ENCODE data around the gene C3AR1. TPM values are rescaled to one million over a fixed set of nuclear protein-coding genes. Genes with fewer than 3 reads are reported as not detected.
A peak's percentile ranks its signal among the peaks of the same experiment; 100 is the strongest.

The C3AR1 gene
- total and polyA plus RNA-seq, 2 of the 13 experiments (the other 11 are each of a cell fraction or from before 2014, with no cell fraction given): not detected

- ATAC-seq (no peak), DNase-seq (ENCODE audit: low spot score) (no peak), FAIRE-seq (no peak)
- intact Hi-C loops (cut with micrococcal nuclease; ENCODE audit: unreplicated experiment) (no loop called here), in situ Hi-C loops (cut with HindIII; ENCODE audit: extremely low pct_ligation_motif_present, low pct_unique_long_range_greater_than_20kb) (no loop called here)
- Histone ChIP-seq H3K9me3 (ENCODE audit: low read length) (no peaks in the 10 kb centered on the region), H2AFZ (ENCODE audit: low read length) (no peak overlapping the region), H3K9ac (ENCODE audit: insufficient read depth, low read depth, low read length) (no peak overlapping the region), H3K36me3 (replicated peaks in 1 of 2; ENCODE audit: control insufficient read depth in 1 of 2, insufficient read depth in 2 of 2, low read length in 2 of 2) (no peaks in the 10 kb centered on the region), H3K27ac (ENCODE audit: extremely low read length, insufficient read depth, low read length) (no peak overlapping the region), H3K4me1 (ENCODE audit: insufficient read depth, low read length) (no peaks in the 10 kb centered on the region), H3K4me3 (replicated peaks in 1 of 3; ENCODE audit: insufficient read depth in 1 of 3, low read depth in 2 of 3, low read length in 3 of 3) (no peak overlapping the region), H4K20me1 (ENCODE audit: insufficient read depth, low read length) (no peaks in the 10 kb centered on the region), H3K79me2 (ENCODE audit: insufficient read depth, low read length) (no peaks in the 10 kb centered on the region), H3K4me2 (ENCODE audit: low read depth, low read length) (no peak overlapping the region), H3K27me3 (ENCODE audit: control insufficient read depth in 1 of 2, insufficient read depth in 2 of 2, low read length in 2 of 2) (no peaks in the 10 kb centered on the region)
- no TSS peak for BruUV-seq (replicated peaks)
- ChIA-PET POLR2A (no interaction called here), CTCF (ENCODE audit: low intra/inter-chr PET ratio, low total read pairs) (no interaction called here)
- TF ChIP-seq MAFK (conservative IDR thresholded peaks at IDR 0.05 in 1 of 2, IDR thresholded peaks at IDR 0.05 in 1 of 2; ENCODE audit: low read length in 2 of 2) (peak; percentile 96 to 98), HINFP (CRISPR knock-in tag; IDR thresholded peaks at IDR 0.05; ENCODE audit: low read depth) (no peak), MAFF (IDR thresholded peaks at IDR 0.05; ENCODE audit: low read depth, low read length) (peak; percentile 97)
Measured at GRCh38 chr12:8064131-8064530, 2.0 kb downstream of the C3AR1 start.

- ChIA-PET POLR2A (no interaction called here), CTCF (ENCODE audit: low intra/inter-chr PET ratio, low total read pairs) (no interaction called here)
- Histone ChIP-seq H3K9me3 (ENCODE audit: low read length) (no peaks in the 10 kb centered on the region), H3K4me1 (ENCODE audit: insufficient read depth, low read length) (no peaks in the 10 kb centered on the region), H3K9ac (ENCODE audit: insufficient read depth, low read depth, low read length) (no peak overlapping the region), H3K79me2 (ENCODE audit: insufficient read depth, low read length) (no peaks in the 10 kb centered on the region), H2AFZ (ENCODE audit: low read length) (no peak overlapping the region), H3K4me3 (replicated peaks in 1 of 3; ENCODE audit: insufficient read depth in 1 of 3, low read depth in 2 of 3, low read length in 3 of 3) (no peak overlapping the region), H3K27ac (ENCODE audit: extremely low read length, insufficient read depth, low read length) (no peak overlapping the region), H4K20me1 (ENCODE audit: insufficient read depth, low read length) (no peaks in the 10 kb centered on the region), H3K4me2 (ENCODE audit: low read depth, low read length) (no peak overlapping the region), H3K27me3 (ENCODE audit: control insufficient read depth in 1 of 2, insufficient read depth in 2 of 2, low read length in 2 of 2) (no peaks in the 10 kb centered on the region), H3K36me3 (replicated peaks in 1 of 2; ENCODE audit: control insufficient read depth in 1 of 2, insufficient read depth in 2 of 2, low read length in 2 of 2) (peaks cover 2 to 8% of the 10 kb centered on the region in 2 experiments; a peak in 3 of 5 replicates)
- no peak for ATAC-seq
- no peak for DNase-seq (ENCODE audit: low spot score)
- in situ Hi-C loops (cut with HindIII; ENCODE audit: extremely low pct_ligation_motif_present, low pct_unique_long_range_greater_than_20kb) (no loop called here), intact Hi-C loops (cut with micrococcal nuclease; ENCODE audit: unreplicated experiment) (no loop called here)
- FAIRE-seq: no peak
- BruUV-seq (replicated peaks): no TSS peak
- WGBS (ENCODE audit: low lambda C conversion rate): 47% methylated on average over 6 of the region's 6 CpGs
- TF ChIP-seq HOXA9 (CRISPR knock-in tag; IDR thresholded peaks at IDR 0.05; ENCODE audit: borderline replicate concordance) (no peak), POLR2AphosphoS2 (IDR thresholded peaks at IDR 0.05; ENCODE audit: low read depth, low read length) (no peak), SP4 (CRISPR knock-in tag; IDR thresholded peaks at IDR 0.05) (no peak), ZNF816 (CRISPR knock-in tag; IDR thresholded peaks at IDR 0.05; ENCODE audit: borderline replicate concordance) (no peak), SAFB2 (CRISPR knock-in tag; IDR thresholded peaks at IDR 0.05; ENCODE audit: borderline replicate concordance, low read depth) (no peak), TIGD3 (CRISPR knock-in tag; IDR thresholded peaks at IDR 0.05; ENCODE audit: borderline replicate concordance) (no peak), ZNF207 (IDR thresholded peaks at IDR 0.05; ENCODE audit: borderline replicate concordance) (no peak), ZNF430 (CRISPR knock-in tag; IDR thresholded peaks at IDR 0.05) (no peak), ZNF484 (CRISPR knock-in tag; IDR thresholded peaks at IDR 0.05; ENCODE audit: borderline replicate concordance, low read depth) (no peak), CREM (IDR thresholded peaks at IDR 0.05) (no peak), CREM (CRISPR knock-in tag; IDR thresholded peaks at IDR 0.05) (no peak), RBM22 (optimal IDR thresholded peaks at IDR 0.05; ENCODE audit: low read length) (no peak), KLF12 (CRISPR knock-in tag; IDR thresholded peaks at IDR 0.05; ENCODE audit: borderline replicate concordance) (no peak), NR1H2 (CRISPR knock-in tag; IDR thresholded peaks at IDR 0.05; ENCODE audit: borderline replicate concordance, low read depth) (no peak), ZNF883 (CRISPR knock-in tag; IDR thresholded peaks at IDR 0.05; ENCODE audit: not compliant biosample characterization) (no peak), ZNF530 (CRISPR knock-in tag; IDR thresholded peaks at IDR 0.05; ENCODE audit: low read depth) (no peak)
Measured at GRCh38 chr12:8058506-8058905, 7.7 kb downstream of the C3AR1 start.

All from HepG2 (cell line).